HUES6 (cell line): ENCODE measurements around the gene MMD.

ENCODE experiments used
- H3K27ac ChIP-seq: 2 replicates; pipeline ENCODE4 v1.7.0; 2013; ENCODE audit warnings: low read depth, mild to moderate bottlenecking, low read length, inconsistent platforms
- H3K27me3 ChIP-seq: 2 replicates; pipeline ENCODE4 v1.6.1; 2013; ENCODE audit warnings: low read length; ENCODE audit not compliant: control insufficient read depth, insufficient read depth
- H3K36me3 ChIP-seq: 2 replicates; pipeline ENCODE4 v1.6.1; 2013; ENCODE audit warnings: low read length; ENCODE audit not compliant: control insufficient read depth, insufficient read depth
- H3K4me1 ChIP-seq: 2 replicates; pipeline ENCODE4 v1.6.1; 2013; ENCODE audit warnings: low read length; ENCODE audit not compliant: control insufficient read depth, insufficient read depth
- H3K4me3 ChIP-seq: 2 replicates; pipeline ENCODE4 v1.5.1; 2013; ENCODE audit warnings: low read depth, low read length
- H3K9ac ChIP-seq: one replicate; pipeline ENCODE4 v1.6.1; 2013; ENCODE audit warnings: mild to moderate bottlenecking, low read length
- H3K9me3 ChIP-seq: 2 replicates; pipeline ENCODE4 v1.6.1; 2013; ENCODE audit warnings: low read depth, low read length; ENCODE audit not compliant: control insufficient read depth, insufficient read depth

Gene MMD

DNA sequence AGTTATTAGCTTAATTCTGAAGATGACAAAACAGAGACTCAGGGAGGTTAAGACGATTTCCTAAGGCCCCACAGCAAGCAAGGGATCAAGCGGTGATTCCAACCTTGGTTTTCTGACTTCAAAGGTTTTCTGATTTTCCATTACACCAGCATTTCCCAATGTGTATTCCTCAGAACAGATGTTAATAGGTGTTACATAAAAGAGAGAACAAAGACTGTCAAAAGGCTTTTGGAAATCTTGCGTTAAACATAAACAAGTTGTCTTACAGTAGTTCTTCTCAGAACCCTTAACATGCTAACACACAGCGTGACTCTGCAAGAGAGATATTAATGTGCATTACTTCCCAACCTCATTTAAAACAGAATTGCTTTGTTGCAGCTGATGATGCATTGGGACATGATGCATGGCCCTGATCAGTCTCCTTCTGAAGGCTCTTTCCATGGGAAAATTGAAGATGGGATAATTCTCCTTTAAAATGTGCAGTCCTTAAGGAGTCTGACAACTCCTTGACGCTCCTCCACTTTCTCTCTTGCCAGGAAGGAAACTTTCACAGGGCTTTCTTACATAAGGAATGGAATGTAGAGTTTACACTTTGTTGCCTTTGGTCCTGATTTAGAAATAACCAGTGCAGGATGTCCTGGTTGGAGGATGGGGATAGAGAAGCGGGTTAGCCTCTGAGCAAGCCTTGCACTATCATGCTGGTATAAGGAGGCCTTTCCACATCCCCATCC is 21.5 kb upstream of the MMD start:
- Histone ChIP-seq H3K27ac (no peak overlapping the region), H3K9me3 (0 out of 2 replicates have a peak, but pooled peaks cover 3% of the 10 kb centered on the region), H3K27me3 (no peaks in the 10 kb centered on the region), H3K9ac (no peak overlapping the region), H3K4me3 (no peak overlapping the region), H3K36me3 (no peaks in the 10 kb centered on the region), H3K4me1 (peaks cover 26% of the 10 kb centered on the region)

- Histone ChIP-seq H3K27ac (no peak overlapping the region), H3K27me3 (no peaks in the 10 kb centered on the region), H3K4me1 (peaks cover 27% of the 10 kb centered on the region), H3K9ac (no peak overlapping the region), H3K36me3 (no peaks in the 10 kb centered on the region), H3K4me3 (no peak overlapping the region), H3K9me3 (0 out of 2 replicates have a peak, but pooled peaks cover under 1% of the 10 kb centered on the region)
Observed at GRCh38 chr17:55442462-55442861, 20.8 kb upstream of the MMD start.

DNA sequence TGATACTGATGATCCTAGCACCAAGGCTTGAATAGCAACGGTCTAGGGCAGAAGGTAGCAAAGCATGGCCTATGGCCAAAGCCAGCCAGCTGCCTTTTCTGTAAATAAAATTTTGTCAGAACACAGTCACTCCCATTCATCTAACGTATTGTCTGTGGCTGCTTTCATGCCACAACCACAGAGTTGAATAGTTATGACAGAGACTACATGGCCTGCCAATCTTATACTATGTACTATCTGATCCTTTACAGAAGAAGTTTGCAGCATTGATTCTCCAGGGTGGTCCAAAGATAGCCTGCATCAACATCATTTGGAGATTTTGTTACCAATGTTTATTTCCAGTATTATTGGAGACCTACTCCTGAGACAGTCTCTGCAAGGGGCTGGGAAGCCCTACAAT is 19.9 kb upstream of the MMD start:
- Histone ChIP-seq H3K9me3 (no peaks in the 10 kb centered on the region), H3K4me1 (peaks cover 32% of the 10 kb centered on the region), H3K27me3 (no peaks in the 10 kb centered on the region), H3K27ac (no peak overlapping the region), H3K4me3 (no peak overlapping the region), H3K36me3 (no peaks in the 10 kb centered on the region), H3K9ac (no peak overlapping the region)

DNA sequence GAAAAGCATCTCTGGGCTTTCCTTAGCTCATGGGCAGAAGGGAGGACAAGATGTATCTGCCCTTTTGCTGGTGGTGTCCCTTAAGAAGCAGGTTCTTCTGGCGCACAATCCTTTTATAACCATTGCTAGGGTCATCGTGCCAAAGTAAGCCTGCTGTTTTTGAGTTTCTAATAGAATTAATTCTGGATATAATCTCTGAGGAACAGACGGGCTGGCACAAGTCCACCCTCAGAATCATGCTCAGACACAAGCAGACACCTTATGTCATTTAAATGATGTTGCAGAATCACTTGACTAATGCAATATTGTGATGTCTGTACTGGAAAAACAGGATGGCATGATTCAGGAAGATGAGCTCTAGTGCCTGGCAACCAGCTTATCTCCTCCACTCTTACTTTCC is 18.8 kb upstream of the MMD start:
- Histone ChIP-seq H3K4me1 (peaks cover 32% of the 10 kb centered on the region), H3K4me3 (no peak overlapping the region), H3K36me3 (no peaks in the 10 kb centered on the region), H3K9ac (no peak overlapping the region), H3K27me3 (no peaks in the 10 kb centered on the region), H3K27ac (no peak overlapping the region), H3K9me3 (no peaks in the 10 kb centered on the region)

DNA sequence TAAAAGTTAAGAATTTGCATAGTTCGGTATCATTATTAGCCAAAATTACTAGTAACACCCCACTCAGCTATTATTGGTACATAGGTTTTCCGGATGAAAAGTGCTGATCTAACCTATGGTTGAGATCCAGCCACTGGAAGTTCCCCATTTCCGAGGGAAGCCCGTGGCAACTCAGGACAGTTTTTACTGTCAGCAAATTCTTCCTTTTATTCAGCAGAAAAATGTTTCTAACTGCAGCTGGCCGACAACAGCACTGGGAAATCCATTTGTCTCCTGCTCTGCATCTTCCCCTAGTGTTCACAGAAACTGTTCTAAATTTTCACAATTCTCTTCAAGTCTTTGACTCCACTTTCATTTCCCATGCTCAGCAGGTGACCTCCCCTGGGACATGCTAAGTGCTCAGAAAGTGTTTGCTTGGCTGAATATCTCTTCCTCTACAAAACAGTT is 15.5 kb upstream of the MMD start:
- Histone ChIP-seq H3K4me1 (peaks cover 17% of the 10 kb centered on the region), H3K27ac (no peak overlapping the region)

DNA sequence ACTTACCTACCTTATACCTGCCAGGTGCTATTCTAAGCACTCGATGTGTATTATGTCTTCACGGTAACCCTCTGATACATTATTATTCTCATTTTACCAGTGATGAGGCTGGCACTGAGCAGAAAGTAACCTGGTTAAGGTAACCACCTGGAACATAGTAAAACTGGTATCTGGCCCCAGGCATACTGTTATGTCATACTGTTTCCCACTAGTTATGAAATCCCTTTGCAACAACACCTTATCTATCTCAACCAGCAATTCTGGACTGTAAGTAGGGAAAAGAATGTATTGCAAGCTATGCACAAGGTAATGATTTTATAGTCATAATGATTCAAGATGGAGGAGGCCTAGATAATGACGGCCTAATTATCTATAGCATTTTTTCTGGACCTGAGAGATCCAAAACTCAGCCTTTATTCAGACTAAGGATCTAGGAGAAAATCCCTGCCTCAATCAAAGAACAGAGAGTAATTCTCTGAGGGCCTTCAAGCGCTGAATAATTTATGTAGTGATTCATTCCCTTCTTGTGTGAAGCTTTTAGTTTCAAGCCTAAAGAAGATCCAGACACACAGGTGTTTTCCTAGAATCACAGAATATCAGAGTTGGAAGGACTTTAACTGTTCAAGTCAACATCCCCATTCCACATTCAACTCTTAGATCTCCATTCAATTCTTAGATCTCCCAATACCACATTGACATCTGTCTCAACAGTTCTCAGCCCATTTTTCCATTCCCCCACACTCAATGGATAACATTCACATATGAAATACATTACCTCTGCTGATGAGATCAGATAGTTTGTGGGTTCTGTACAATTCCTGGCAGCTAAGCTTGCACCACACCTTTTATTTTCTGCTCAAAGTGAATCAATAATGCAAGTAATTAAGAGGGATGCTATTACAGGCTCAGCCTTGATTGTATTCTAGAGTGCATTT is 14.9 kb upstream of the MMD start:
- no peaks in the 10 kb centered on the region for H3K27me3 ChIP-seq
- H3K9ac ChIP-seq: no peak overlapping the region
- H3K4me3 ChIP-seq: no peak overlapping the region

More for the DNA sequence above, 15.5 kb upstream of the MMD start:
- H3K9ac ChIP-seq: no peak overlapping the region
- no peaks in the 10 kb centered on the region for H3K9me3 ChIP-seq
- no peaks in the 10 kb centered on the region for H3K36me3 ChIP-seq
- H3K4me3 ChIP-seq: no peak overlapping the region
- H3K27me3 ChIP-seq: no peaks in the 10 kb centered on the region

DNA sequence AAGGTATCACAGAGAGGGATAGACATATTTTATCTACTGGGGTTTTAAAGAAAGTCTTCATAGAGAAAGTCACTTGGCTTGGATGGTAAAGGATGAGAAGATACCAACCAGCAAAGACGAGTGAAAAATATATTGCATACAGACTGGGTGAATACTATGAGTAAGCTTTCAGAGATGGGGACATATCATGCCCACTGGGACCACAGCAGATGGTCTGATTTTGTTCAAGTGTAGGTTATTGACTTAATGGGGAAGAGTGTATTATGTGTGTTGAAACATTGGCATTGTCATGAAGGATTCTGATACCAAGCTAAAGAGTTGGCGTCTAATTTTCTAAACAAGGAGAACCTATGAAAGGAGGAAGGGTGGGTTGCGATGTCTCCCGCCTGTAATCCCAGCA is 13.8 kb upstream of the MMD start:
- H3K27ac ChIP-seq: no peak overlapping the region
- H3K9me3 ChIP-seq: no peaks in the 10 kb centered on the region
- peaks cover 17% of the 10 kb centered on the region for H3K4me1 ChIP-seq
- H3K9ac ChIP-seq: no peak overlapping the region
- H3K27me3 ChIP-seq: no peaks in the 10 kb centered on the region
- no peaks in the 10 kb centered on the region for H3K36me3 ChIP-seq
- no peak overlapping the region for H3K4me3 ChIP-seq

More for the DNA sequence above, 14.9 kb upstream of the MMD start:
- H3K9me3 ChIP-seq: no peaks in the 10 kb centered on the region
- peaks cover 17% of the 10 kb centered on the region for H3K4me1 ChIP-seq
- H3K36me3 ChIP-seq: no peaks in the 10 kb centered on the region
- no peak overlapping the region for H3K27ac ChIP-seq

GRCh38 chr17:55434721-55435120 is 13.1 kb upstream of the MMD start:
- H3K4me1 ChIP-seq: peaks cover 17% of the 10 kb centered on the region
- H3K4me3 ChIP-seq: no peak overlapping the region
- no peaks in the 10 kb centered on the region for H3K9me3 ChIP-seq
- H3K36me3 ChIP-seq: no peaks in the 10 kb centered on the region
- H3K9ac ChIP-seq: no peak overlapping the region
- no peaks in the 10 kb centered on the region for H3K27me3 ChIP-seq
- no peak overlapping the region for H3K27ac ChIP-seq

DNA sequence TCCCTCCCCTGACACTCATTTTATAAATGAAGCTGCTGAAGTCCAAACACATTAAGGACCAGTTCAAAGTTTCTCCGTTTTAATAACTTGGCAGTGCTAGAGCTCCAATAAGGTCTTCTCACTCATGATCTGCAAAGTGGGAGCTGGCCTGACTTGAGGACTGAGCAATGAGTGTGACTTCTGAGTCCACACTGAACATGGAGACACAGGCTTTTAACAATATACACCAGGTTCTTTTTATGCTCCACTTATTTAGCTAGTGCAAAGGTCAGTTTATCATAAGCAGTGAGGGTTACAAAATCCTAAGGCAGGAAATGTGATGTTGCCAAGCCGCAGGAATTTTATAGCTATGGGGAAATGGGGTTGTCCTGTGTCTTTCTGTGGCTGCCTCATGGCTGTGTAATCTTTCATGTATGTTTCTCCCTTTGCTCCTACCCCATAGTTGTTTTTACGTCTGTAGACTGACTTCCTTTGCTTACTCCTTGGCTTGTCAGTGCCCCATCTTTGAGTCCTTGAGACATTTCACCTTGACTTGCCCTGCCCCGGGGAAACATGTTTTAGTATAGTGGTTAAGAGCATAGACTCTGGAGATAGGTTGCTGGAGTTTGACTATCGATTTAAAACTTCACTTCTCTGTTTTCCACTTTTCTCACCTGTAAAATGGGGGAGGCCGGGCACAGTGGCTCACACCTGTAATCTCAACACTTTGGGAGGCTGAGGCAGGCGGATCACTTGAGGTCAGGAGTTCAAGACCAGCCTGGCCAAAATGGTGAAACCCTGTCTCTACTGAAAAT is 12.2 kb upstream of the MMD start:
- H3K4me1 ChIP-seq: peaks cover 11% of the 10 kb centered on the region; the same call in 1 of the 2 replicates
- H3K27ac ChIP-seq: no peak overlapping the region
- H3K36me3 ChIP-seq: no peaks in the 10 kb centered on the region
- H3K4me3 ChIP-seq: no peak overlapping the region
- H3K9me3 ChIP-seq: no peaks in the 10 kb centered on the region
- H3K9ac ChIP-seq: no peak overlapping the region
- H3K27me3 ChIP-seq: no peaks in the 10 kb centered on the region

DNA sequence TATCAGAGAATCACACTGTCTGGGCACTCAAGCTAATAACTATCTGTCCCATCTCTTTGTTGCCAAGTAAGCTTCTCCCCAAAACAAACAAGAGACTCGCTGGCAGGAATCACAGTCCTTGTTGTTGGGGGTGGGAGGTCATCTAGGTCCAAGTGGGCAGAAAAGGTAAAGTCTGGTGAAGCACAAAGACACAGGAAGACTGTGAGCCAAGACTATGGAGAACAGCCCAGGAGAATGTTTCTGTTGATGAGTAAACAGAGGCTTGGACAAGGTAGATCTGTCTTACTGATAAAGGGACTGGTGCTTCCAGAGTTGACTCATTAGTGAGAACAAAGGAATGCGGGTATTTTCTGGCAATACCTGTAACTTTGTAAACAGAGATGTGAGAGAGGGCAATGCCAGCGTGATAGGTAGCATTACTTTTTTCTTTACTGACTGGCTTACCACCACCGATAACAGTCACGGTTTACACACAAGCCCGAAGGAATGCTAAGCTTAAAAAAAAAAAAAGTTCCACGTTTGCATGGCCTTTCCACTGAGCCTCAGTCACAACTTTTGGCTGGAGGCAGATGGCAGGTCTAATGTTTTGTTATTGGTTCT is 11.5 kb upstream of the MMD start:
- no peaks in the 10 kb centered on the region for H3K27me3 ChIP-seq
- no peaks in the 10 kb centered on the region for H3K36me3 ChIP-seq
- H3K4me1 ChIP-seq: peaks cover 11% of the 10 kb centered on the region; the same call in 1 of the 2 replicates
- no peak overlapping the region for H3K9ac ChIP-seq
- no peak overlapping the region for H3K27ac ChIP-seq
- H3K9me3 ChIP-seq: no peaks in the 10 kb centered on the region
- no peak overlapping the region for H3K4me3 ChIP-seq
